Activated naive CD4-positive, alpha-beta T cell treated with anti-CD3 and anti-CD28 coated beads, Interleukin-2, amount 50 U/mL, for 24 hours (primary cell): ENCODE measurements around the gene PTPRG.

Source experiments
- H3K27ac Mint-ChIP-seq: one replicate; pipeline ENCODE4 v1.8.0; 2021; ENCODE audit warnings: mild to moderate bottlenecking, mixed read lengths
- H3K27me3 Mint-ChIP-seq: one replicate; pipeline ENCODE4 v1.8.0; 2021; ENCODE audit warnings: mixed read lengths
- H3K36me3 Mint-ChIP-seq: one replicate; pipeline ENCODE4 v1.8.0; 2021; ENCODE audit warnings: mixed read lengths
- H3K4me1 Mint-ChIP-seq: one replicate; pipeline ENCODE4 v1.8.0; 2021; ENCODE audit warnings: mixed read lengths
- H3K4me3 Mint-ChIP-seq: one replicate; pipeline ENCODE4 v1.8.0; 2021; ENCODE audit warnings: mild to moderate bottlenecking, mixed read lengths
- H3K9me3 Mint-ChIP-seq: one replicate; pipeline ENCODE4 v1.8.0; 2021; ENCODE audit warnings: mixed read lengths

The PTPRG gene

GRCh38 chr3:62249855-62250543, 688.6 kb downstream of the PTPRG start:
- Mint-ChIP-seq H3K27ac (no peak overlapping the region), H3K4me1 (no peaks in the 10 kb centered on the region), H3K4me3 (no peak overlapping the region), H3K9me3 (no peaks in the 10 kb centered on the region), H3K36me3 (no peaks in the 10 kb centered on the region), H3K27me3 (peaks cover 14% of the 10 kb centered on the region)

- H3K4me1 Mint-ChIP-seq, result no peaks in the 10 kb centered on the region
- no peak overlapping the region for H3K4me3 Mint-ChIP-seq
- H3K9me3 Mint-ChIP-seq, result no peaks in the 10 kb centered on the region
These were observed 691.2 kb downstream of the PTPRG start for GRCh38 chr3:62252438-62253157.

GRCh38 chr3:62253971-62254370, 692.6 kb downstream of the PTPRG start:
- peaks cover 11% of the 10 kb centered on the region for H3K27me3 Mint-ChIP-seq
- no peaks in the 10 kb centered on the region for H3K36me3 Mint-ChIP-seq
- no peaks in the 10 kb centered on the region for H3K9me3 Mint-ChIP-seq
- no peak overlapping the region for H3K4me3 Mint-ChIP-seq
- H3K4me1 Mint-ChIP-seq, result no peaks in the 10 kb centered on the region
- no peak overlapping the region for H3K27ac Mint-ChIP-seq

More at GRCh38 chr3:62252438-62253157, 691.2 kb downstream of the PTPRG start:
- Mint-ChIP-seq H3K27ac (no peak overlapping the region), H3K36me3 (no peaks in the 10 kb centered on the region), H3K27me3 (peaks cover 10% of the 10 kb centered on the region)

GRCh38 chr3:62255758-62256157, 694.4 kb downstream of the PTPRG start:
- Mint-ChIP-seq H3K27ac (no peak overlapping the region), H3K4me3 (no peak overlapping the region), H3K36me3 (no peaks in the 10 kb centered on the region), H3K4me1 (no peaks in the 10 kb centered on the region), H3K27me3 (peaks cover 9% of the 10 kb centered on the region), H3K9me3 (no peaks in the 10 kb centered on the region)

GRCh38 chr3:62259924-62260323, 698.6 kb downstream of the PTPRG start:
- Mint-ChIP-seq H3K9me3 (peaks cover 4% of the 10 kb centered on the region), H3K4me1 (no peaks in the 10 kb centered on the region), H3K27ac (no peak overlapping the region)

GRCh38 chr3:62260655-62261054, 699.3 kb downstream of the PTPRG start:
- Mint-ChIP-seq H3K27me3 (peaks cover 3% of the 10 kb centered on the region), H3K4me1 (no peaks in the 10 kb centered on the region), H3K9me3 (peaks cover 4% of the 10 kb centered on the region), H3K4me3 (no peak overlapping the region), H3K36me3 (no peaks in the 10 kb centered on the region), H3K27ac (no peak overlapping the region)

More at GRCh38 chr3:62259924-62260323, 698.6 kb downstream of the PTPRG start:
- no peak overlapping the region for H3K4me3 Mint-ChIP-seq
- H3K27me3 Mint-ChIP-seq, result peaks cover 3% of the 10 kb centered on the region
- no peaks in the 10 kb centered on the region for H3K36me3 Mint-ChIP-seq

- H3K36me3 Mint-ChIP-seq, result no peaks in the 10 kb centered on the region
- no peak overlapping the region for H3K4me3 Mint-ChIP-seq
- peaks cover 3% of the 10 kb centered on the region for H3K27me3 Mint-ChIP-seq
- peaks cover 4% of the 10 kb centered on the region for H3K9me3 Mint-ChIP-seq
- no peak overlapping the region for H3K27ac Mint-ChIP-seq
- H3K4me1 Mint-ChIP-seq, result no peaks in the 10 kb centered on the region
These were observed 699.8 kb downstream of the PTPRG start for GRCh38 chr3:62261121-62261520.

- no peak overlapping the region for H3K27ac Mint-ChIP-seq
- no peaks in the 10 kb centered on the region for H3K4me1 Mint-ChIP-seq
- H3K4me3 Mint-ChIP-seq, result no peak overlapping the region
- no peaks in the 10 kb centered on the region for H3K36me3 Mint-ChIP-seq
- H3K9me3 Mint-ChIP-seq, result peaks cover 4% of the 10 kb centered on the region
- peaks cover 3% of the 10 kb centered on the region for H3K27me3 Mint-ChIP-seq
These were observed 700.4 kb downstream of the PTPRG start for GRCh38 chr3:62261736-62262135.

- Mint-ChIP-seq H3K27ac (no peak overlapping the region), H3K9me3 (peaks cover 4% of the 10 kb centered on the region), H3K4me3 (no peak overlapping the region), H3K4me1 (no peaks in the 10 kb centered on the region), H3K36me3 (no peaks in the 10 kb centered on the region), H3K27me3 (peaks cover 1% of the 10 kb centered on the region)
These were observed 704.2 kb downstream of the PTPRG start for GRCh38 chr3:62265528-62265927.

- Mint-ChIP-seq H3K27ac (no peak overlapping the region), H3K4me1 (no peaks in the 10 kb centered on the region), H3K4me3 (no peak overlapping the region), H3K27me3 (peaks cover 1% of the 10 kb centered on the region), H3K36me3 (no peaks in the 10 kb centered on the region), H3K9me3 (peaks cover 4% of the 10 kb centered on the region)
These were observed 705.4 kb downstream of the PTPRG start for GRCh38 chr3:62266668-62267283.

- Mint-ChIP-seq H3K9me3 (no peaks in the 10 kb centered on the region), H3K4me1 (no peaks in the 10 kb centered on the region), H3K27me3 (peaks cover 2% of the 10 kb centered on the region), H3K36me3 (no peaks in the 10 kb centered on the region), H3K27ac (no peak overlapping the region), H3K4me3 (no peak overlapping the region)
These were observed 715.3 kb downstream of the PTPRG start for GRCh38 chr3:62276658-62277180.

GRCh38 chr3:62277450-62277849, 716.1 kb downstream of the PTPRG start:
- H3K4me1 Mint-ChIP-seq, result no peaks in the 10 kb centered on the region
- H3K27ac Mint-ChIP-seq, result no peak overlapping the region
- no peak overlapping the region for H3K4me3 Mint-ChIP-seq
- no peaks in the 10 kb centered on the region for H3K36me3 Mint-ChIP-seq
- no peaks in the 10 kb centered on the region for H3K27me3 Mint-ChIP-seq
- H3K9me3 Mint-ChIP-seq, result no peaks in the 10 kb centered on the region

- H3K4me3 Mint-ChIP-seq, result no peak overlapping the region
- no peaks in the 10 kb centered on the region for H3K9me3 Mint-ChIP-seq
- H3K27me3 Mint-ChIP-seq, result no peaks in the 10 kb centered on the region
- no peak overlapping the region for H3K27ac Mint-ChIP-seq
- H3K36me3 Mint-ChIP-seq, result no peaks in the 10 kb centered on the region
- no peaks in the 10 kb centered on the region for H3K4me1 Mint-ChIP-seq
These were observed 716.6 kb downstream of the PTPRG start for GRCh38 chr3:62277986-62278385.

GRCh38 chr3:62281726-62282125, 720.4 kb downstream of the PTPRG start:
- no peaks in the 10 kb centered on the region for H3K9me3 Mint-ChIP-seq
- no peak overlapping the region for H3K4me3 Mint-ChIP-seq
- no peaks in the 10 kb centered on the region for H3K4me1 Mint-ChIP-seq
- no peaks in the 10 kb centered on the region for H3K36me3 Mint-ChIP-seq
- H3K27ac Mint-ChIP-seq, result no peak overlapping the region
- H3K27me3 Mint-ChIP-seq, result no peaks in the 10 kb centered on the region

GRCh38 chr3:62284442-62284841, 723.1 kb downstream of the PTPRG start:
- H3K27ac Mint-ChIP-seq, result no peak overlapping the region
- H3K36me3 Mint-ChIP-seq, result no peaks in the 10 kb centered on the region
- H3K4me3 Mint-ChIP-seq, result no peak overlapping the region
- H3K4me1 Mint-ChIP-seq, result no peaks in the 10 kb centered on the region
- H3K9me3 Mint-ChIP-seq, result no peaks in the 10 kb centered on the region
- no peaks in the 10 kb centered on the region for H3K27me3 Mint-ChIP-seq

- Mint-ChIP-seq H3K27me3 (peaks cover 1% of the 10 kb centered on the region), H3K4me3 (no peak overlapping the region), H3K4me1 (no peaks in the 10 kb centered on the region), H3K36me3 (no peaks in the 10 kb centered on the region), H3K27ac (no peak overlapping the region), H3K9me3 (no peaks in the 10 kb centered on the region)
These were observed 726.1 kb downstream of the PTPRG start for GRCh38 chr3:62287392-62287927.
